ENCODE data around the gene NTN3. TPM values are rescaled to one million over a fixed set of nuclear protein-coding genes. Genes with fewer than 3 reads are reported as not detected.

Gene NTN3
- polyA plus RNA-seq, 3 donors from 2014 or later, result not detected

GRCh38 chr16:2465653-2466415 lies 5.3 kb upstream of the NTN3 start:
- Mint-ChIP-seq H3K9me3 (no peaks in the 10 kb centered on the region), H3K27me3 (ENCODE audit: low read depth in 3 of 3) (peaks cover 8 to 19% (median 10%) of the 10 kb centered on the region in 3 donors), H3K36me3 (no peaks in the 10 kb centered on the region), H3K4me1 (peaks cover 0 to 5% of the 10 kb centered on the region in 2 donors), H3K4me3 (no peak overlapping the region), H3K27ac (no peak overlapping the region)
- no peak for DNase-seq

GRCh38 chr16:2466667-2467527 lies 4.2 kb upstream of the NTN3 start:
- Mint-ChIP-seq H3K4me1 (peaks cover 0 to 5% of the 10 kb centered on the region in 2 donors), H3K27me3 (ENCODE audit: low read depth in 3 of 3) (peaks cover 8 to 19% (median 10%) of the 10 kb centered on the region in 3 donors), H3K27ac (no peak overlapping the region), H3K4me3 (peak overlapping the region in 3 of 5 donors; percentile 7 to 44 (median 42)), H3K9me3 (no peaks in the 10 kb centered on the region), H3K36me3 (no peaks in the 10 kb centered on the region)
- no peak for DNase-seq

GRCh38 chr16:2467528-2468232 lies 3.4 kb upstream of the NTN3 start:
- no peak for DNase-seq
- peak overlapping the region in 2 of 5 donors; percentile 7 to 42 for H3K4me3 Mint-ChIP-seq

GRCh38 chr16:2468233-2468724 lies 2.8 kb upstream of the NTN3 start:
- peaks cover 8 to 19% (median 10%) of the 10 kb centered on the region in 3 donors for H3K27me3 Mint-ChIP-seq (ENCODE audit: low read depth in 3 of 3)
- no peak for DNase-seq
- H3K36me3 Mint-ChIP-seq, result no peaks in the 10 kb centered on the region
- H3K4me3 Mint-ChIP-seq, result peak overlapping the region in 1 of 5 donors; percentile 48
- H3K9me3 Mint-ChIP-seq, result no peaks in the 10 kb centered on the region
- peaks cover 0 to 7% of the 10 kb centered on the region in 2 donors for H3K4me1 Mint-ChIP-seq
- H3K27ac Mint-ChIP-seq, result no peak overlapping the region

More at GRCh38 chr16:2467528-2468232, 3.4 kb upstream of the NTN3 start:
- Mint-ChIP-seq H3K27ac (no peak overlapping the region), H3K27me3 (ENCODE audit: low read depth in 3 of 3) (peaks cover 8 to 19% (median 10%) of the 10 kb centered on the region in 3 donors), H3K4me1 (peaks cover 0 to 5% of the 10 kb centered on the region in 2 donors), H3K9me3 (no peaks in the 10 kb centered on the region), H3K36me3 (no peaks in the 10 kb centered on the region)

GRCh38 chr16:2468725-2469398 lies 2.2 kb upstream of the NTN3 start:
- H3K4me3 Mint-ChIP-seq, result no peak overlapping the region
- H3K4me1 Mint-ChIP-seq, result peaks cover 0 to 7% of the 10 kb centered on the region in 2 donors
- no peaks in the 10 kb centered on the region for H3K9me3 Mint-ChIP-seq
- no peak overlapping the region for H3K27ac Mint-ChIP-seq
- no peak for DNase-seq
- H3K27me3 Mint-ChIP-seq (ENCODE audit: low read depth in 3 of 3), result peaks cover 8 to 21% (median 12%) of the 10 kb centered on the region in 3 donors
- H3K36me3 Mint-ChIP-seq, result no peaks in the 10 kb centered on the region

- no peak for DNase-seq
- peak overlapping the region in 1 of 5 donors; percentile 23 for H3K4me3 Mint-ChIP-seq
- no peaks in the 10 kb centered on the region for H3K9me3 Mint-ChIP-seq
- H3K27me3 Mint-ChIP-seq (ENCODE audit: low read depth in 3 of 3), result peaks cover 8 to 21% (median 12%) of the 10 kb centered on the region in 3 donors
- H3K4me1 Mint-ChIP-seq, result peaks cover 0 to 7% of the 10 kb centered on the region in 2 donors
- no peak overlapping the region for H3K27ac Mint-ChIP-seq
- no peaks in the 10 kb centered on the region for H3K36me3 Mint-ChIP-seq
Measured at GRCh38 chr16:2469399-2470233, 1.5 kb upstream of the NTN3 start.

GRCh38 chr16:2470234-2470601 lies 879 bp upstream of the NTN3 start:
- H3K27me3 Mint-ChIP-seq (ENCODE audit: low read depth in 3 of 3), result peaks cover 8 to 21% (median 12%) of the 10 kb centered on the region in 3 donors
- no peaks in the 10 kb centered on the region for H3K9me3 Mint-ChIP-seq

GRCh38 chr16:2470603-2471015 lies 488 bp upstream of the NTN3 start:
- no peak overlapping the region for H3K27ac Mint-ChIP-seq
- peaks cover 0 to 7% of the 10 kb centered on the region in 2 donors for H3K4me1 Mint-ChIP-seq
- DNase-seq, result no peak
- peaks cover 8 to 19% (median 12%) of the 10 kb centered on the region in 3 donors for H3K27me3 Mint-ChIP-seq (ENCODE audit: low read depth in 3 of 3)
- peak overlapping the region in 1 of 5 donors; percentile 15 for H3K4me3 Mint-ChIP-seq
- no peaks in the 10 kb centered on the region for H3K9me3 Mint-ChIP-seq
- H3K36me3 Mint-ChIP-seq, result no peaks in the 10 kb centered on the region

More at GRCh38 chr16:2470234-2470601, 879 bp upstream of the NTN3 start:
- H3K36me3 Mint-ChIP-seq, result no peaks in the 10 kb centered on the region
- no peak for DNase-seq
- H3K4me1 Mint-ChIP-seq, result peaks cover 0 to 7% of the 10 kb centered on the region in 2 donors
- H3K4me3 Mint-ChIP-seq, result peak overlapping the region in 1 of 5 donors; percentile 15
- H3K27ac Mint-ChIP-seq, result no peak overlapping the region

- Mint-ChIP-seq H3K9me3 (no peaks in the 10 kb centered on the region), H3K4me1 (peaks cover 10 to 13% of the 10 kb centered on the region in 2 donors), H3K27ac (no peak overlapping the region), H3K4me3 (no peak overlapping the region), H3K27me3 (ENCODE audit: low read depth in 3 of 3) (peaks cover 8 to 21% (median 12%) of the 10 kb centered on the region in 3 donors), H3K36me3 (no peaks in the 10 kb centered on the region)
- DNase-seq, result no peak
Measured at GRCh38 chr16:2471653-2472487, 773 bp downstream of the NTN3 start.

- peaks cover 10 to 12% of the 10 kb centered on the region in 2 donors for H3K4me1 Mint-ChIP-seq
- H3K27me3 Mint-ChIP-seq (ENCODE audit: low read depth in 3 of 3), result peaks cover 5 to 19% (median 12%) of the 10 kb centered on the region in 3 donors
- H3K27ac Mint-ChIP-seq, result no peak overlapping the region
- DNase-seq, result no peak
- H3K36me3 Mint-ChIP-seq, result no peaks in the 10 kb centered on the region
- peak overlapping the region in 3 of 5 donors; percentile 29 to 79 (median 79) for H3K4me3 Mint-ChIP-seq
- no peaks in the 10 kb centered on the region for H3K9me3 Mint-ChIP-seq
Measured at GRCh38 chr16:2472488-2472864, 1.4 kb downstream of the NTN3 start.

- Mint-ChIP-seq H3K4me3 (peak overlapping the region; percentile 58 to 79 (median 75)), H3K9me3 (no peaks in the 10 kb centered on the region), H3K27ac (peak overlapping the region in 1 of 6 donors; percentile 61), H3K36me3 (no peaks in the 10 kb centered on the region), H3K4me1 (peaks cover 10 to 12% of the 10 kb centered on the region in 2 donors), H3K27me3 (ENCODE audit: low read depth in 3 of 3) (peaks cover 5 to 19% (median 12%) of the 10 kb centered on the region in 3 donors)
- no peak for DNase-seq
Measured at GRCh38 chr16:2472885-2473445, 1.9 kb downstream of the NTN3 start.

Data from immature natural killer cell (primary cell).